Ramos (cell line): ENCODE results near the gene CLCN2.

Experiments
- in situ Hi-C: fragments of 300-500 bp; cut with MboI; formaldehyde crosslinking; loops from one replicate; pipeline ENCODE4 v1.14.3; 2022; ENCODE audit warnings: low sequenced_read_pairs; ENCODE audit not compliant: unreplicated experiment

CLCN2 gene

DNA sequence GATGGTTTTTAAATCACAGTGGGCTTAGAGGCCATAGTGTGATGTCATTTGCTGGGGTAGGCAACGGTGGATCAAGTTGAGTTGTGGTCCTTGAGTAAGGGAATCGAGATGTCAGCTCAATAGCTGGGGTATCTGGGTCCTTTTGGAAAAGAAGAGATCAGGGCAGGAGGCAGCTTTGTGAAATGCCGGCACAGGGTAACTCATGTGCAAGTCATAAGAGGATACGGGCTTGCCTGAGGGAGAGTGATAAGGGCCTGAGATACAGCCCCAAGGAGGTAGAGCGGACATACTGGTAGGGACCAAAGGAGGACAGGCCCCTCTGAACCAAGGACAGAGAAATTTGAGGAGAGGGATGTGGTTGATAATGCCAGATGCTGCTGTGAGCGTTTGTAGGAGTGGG, 28.2 kb downstream of the CLCN2 start:
- in situ Hi-C loops: no loop called here

- in situ Hi-C loops: no loop called here
Observed at GRCh38 chr3:184332370-184333090, 28.9 kb downstream of the CLCN2 start.

DNA sequence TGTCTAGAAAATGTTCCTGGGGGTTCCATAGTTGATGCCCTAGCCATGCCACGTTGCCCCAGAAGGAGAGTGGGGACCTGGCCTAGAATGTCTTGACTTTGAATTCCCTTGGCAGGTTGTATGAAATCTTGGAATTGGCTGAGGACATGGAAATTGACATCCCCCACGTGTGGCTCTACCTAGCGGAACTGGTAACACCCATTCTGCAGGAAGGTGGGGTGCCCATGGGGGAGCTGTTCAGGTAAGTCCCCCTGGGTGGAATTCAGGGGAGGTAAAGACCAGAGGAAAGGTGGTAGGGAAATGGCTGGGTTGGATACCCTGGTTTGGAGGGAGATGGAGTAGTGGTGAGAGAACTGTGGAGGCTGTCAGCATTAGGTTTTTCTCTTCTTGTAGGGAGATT, 32.9 kb downstream of the CLCN2 start:
- in situ Hi-C loops: no loop called here

DNA sequence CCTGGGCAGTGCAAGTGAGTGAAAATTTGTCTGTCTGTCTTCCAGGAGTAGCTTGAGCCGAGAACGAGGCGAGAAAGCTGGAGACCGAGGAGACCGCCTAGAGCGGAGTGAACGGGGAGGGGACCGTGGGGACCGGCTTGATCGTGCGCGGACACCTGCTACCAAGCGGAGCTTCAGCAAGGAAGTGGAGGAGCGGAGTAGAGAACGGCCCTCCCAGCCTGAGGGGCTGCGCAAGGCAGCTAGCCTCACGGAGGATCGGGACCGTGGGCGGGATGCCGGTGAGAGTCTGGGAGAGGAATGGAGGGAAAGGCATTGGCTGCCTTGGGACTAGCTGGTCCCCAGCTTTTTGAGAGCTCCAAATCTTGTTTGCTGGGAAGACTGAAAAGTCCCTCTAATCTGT, 34.2 kb downstream of the CLCN2 start:
- in situ Hi-C loops: no loop called here

DNA sequence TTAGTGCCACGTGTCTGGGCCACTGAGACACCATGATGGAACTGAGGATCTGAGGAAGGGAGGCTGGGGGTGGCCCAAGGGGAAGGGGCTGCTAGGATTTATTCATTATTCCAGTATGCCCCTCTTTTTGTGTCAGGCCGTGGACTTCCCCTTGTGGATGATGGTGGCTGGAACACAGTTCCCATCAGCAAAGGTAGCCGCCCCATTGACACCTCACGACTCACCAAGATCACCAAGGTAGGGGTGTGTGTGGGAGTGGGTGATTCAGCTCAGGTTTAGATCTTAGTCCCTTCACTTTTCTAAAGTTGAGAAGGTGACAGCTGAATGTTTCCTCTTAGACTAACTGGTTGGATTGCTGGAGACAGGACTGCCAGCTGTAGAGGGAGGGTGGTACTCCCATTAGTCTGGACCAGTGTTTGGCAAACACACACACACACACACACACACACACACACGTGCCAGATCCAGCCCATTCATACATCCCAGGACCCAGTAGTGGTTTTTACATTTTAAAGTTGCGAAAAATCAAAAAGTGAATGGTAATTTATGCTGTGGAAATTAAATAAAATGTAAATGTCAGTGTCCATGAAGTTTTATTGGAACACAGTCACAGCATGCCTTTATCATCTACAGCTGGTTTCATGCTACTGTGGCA, 35.6 kb downstream of the CLCN2 start:
- in situ Hi-C loops: no loop called here

- in situ Hi-C loops: no loop called here
Observed at GRCh38 chr3:184325269-184325668, 36.1 kb downstream of the CLCN2 start.

DNA sequence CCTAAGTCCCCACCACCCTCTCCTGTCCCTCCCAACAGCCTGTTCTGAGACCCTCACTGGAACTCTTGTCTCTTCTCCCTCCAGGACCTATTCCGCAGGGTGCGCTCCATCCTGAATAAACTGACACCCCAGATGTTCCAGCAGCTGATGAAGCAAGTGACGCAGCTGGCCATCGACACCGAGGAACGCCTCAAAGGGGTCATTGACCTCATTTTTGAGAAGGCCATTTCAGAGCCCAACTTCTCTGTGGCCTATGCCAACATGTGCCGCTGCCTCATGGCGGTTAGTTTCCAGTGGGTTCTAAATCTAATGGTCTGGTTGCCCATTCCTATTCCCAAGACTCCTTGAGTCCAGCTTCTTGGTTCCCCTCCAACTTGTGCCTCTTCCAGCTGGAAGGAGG, 37.7 kb downstream of the CLCN2 start:
- in situ Hi-C loops: no loop called here

- in situ Hi-C loops: no loop called here
Observed at GRCh38 chr3:184322731-184323487, 38.5 kb downstream of the CLCN2 start.

GRCh38 chr3:184321666-184322065, 39.7 kb downstream of the CLCN2 start:
- in situ Hi-C loops: no loop called here

DNA sequence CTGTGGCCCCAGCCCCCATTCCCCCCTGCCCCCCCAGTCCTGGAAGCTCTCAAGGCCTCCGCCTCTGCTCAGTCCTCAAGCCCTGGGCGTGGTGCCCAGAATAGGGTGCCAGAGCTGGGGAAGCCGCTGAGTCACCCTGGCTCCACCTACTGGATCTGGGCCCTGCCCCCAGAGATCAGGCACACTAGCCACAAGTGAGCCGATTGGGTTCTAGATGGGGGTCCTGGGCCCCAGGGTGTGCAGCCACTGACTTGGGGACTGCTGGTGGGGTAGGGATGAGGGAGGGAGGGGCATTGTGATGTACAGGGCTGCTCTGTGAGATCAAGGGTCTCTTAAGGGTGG, 41.3 kb downstream of the CLCN2 start:
- in situ Hi-C loops: no loop called here

DNA sequence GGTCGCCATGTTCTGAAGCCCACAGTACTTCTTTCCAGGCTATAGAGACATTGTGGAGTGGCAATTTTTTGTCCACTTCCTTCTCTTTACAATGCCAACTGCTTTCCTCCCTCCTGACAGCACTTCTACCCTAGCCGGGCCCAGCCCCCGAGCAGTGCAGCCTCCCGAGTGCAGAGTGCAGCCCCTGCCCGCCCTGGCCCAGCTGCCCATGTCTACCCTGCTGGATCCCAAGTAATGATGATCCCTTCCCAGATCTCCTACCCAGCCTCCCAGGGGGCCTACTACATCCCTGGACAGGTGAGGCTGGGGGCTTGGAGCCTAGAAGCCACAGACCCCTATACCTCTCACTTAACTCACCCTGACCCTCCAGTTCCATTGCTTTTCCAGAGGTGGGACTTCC, 44.2 kb downstream of the CLCN2 start:
- in situ Hi-C loops: no loop called here

- in situ Hi-C loops: no loop called here
Observed at GRCh38 chr3:184316792-184317191, 44.6 kb downstream of the CLCN2 start.

GRCh38 chr3:184315871-184316661, 45.3 kb downstream of the CLCN2 start:
- in situ Hi-C loops: no loop called here

GRCh38 chr3:184315543-184315867, 45.9 kb downstream of the CLCN2 start:
- in situ Hi-C loops: no loop called here

GRCh38 chr3:184314700-184315542, 46.5 kb downstream of the CLCN2 start:
- in situ Hi-C loops: no loop called here

DNA sequence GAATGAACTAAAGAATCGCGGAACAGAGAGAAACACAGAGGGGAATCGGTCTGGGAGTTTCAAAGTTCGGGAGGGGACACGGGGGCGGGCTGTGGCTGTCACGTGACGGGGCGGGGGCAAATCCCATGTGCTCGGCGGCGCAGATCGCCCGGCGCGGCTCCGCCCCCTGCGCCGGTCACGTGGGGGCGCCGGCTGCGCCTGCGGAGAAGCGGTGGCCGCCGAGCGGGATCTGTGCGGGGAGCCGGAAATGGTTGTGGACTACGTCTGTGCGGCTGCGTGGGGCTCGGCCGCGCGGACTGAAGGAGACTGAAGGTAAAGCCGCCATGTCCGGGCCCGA, 47.1 kb downstream of the CLCN2 start, which contains the start of gene EIF4G1:
EIF4G1 (plus strand) TSS at position 244 of the 337 bp plus-strand sequence. CDS start 1,191 bp downstream, outside the sequence.
- in situ Hi-C loops: no loop called here

GRCh38 chr3:184311633-184312032, 49.8 kb downstream of the CLCN2 start:
- in situ Hi-C loops: no loop called here

- in situ Hi-C loops: no loop called here
Observed at GRCh38 chr3:184308744-184309143, 52.7 kb downstream of the CLCN2 start.

- in situ Hi-C loops: no loop called here
Observed at GRCh38 chr3:184307915-184308314, 53.5 kb downstream of the CLCN2 start.
